ENCODE data around the gene ADPGK. TPM values are rescaled to one million over a fixed set of nuclear protein-coding genes. Genes with fewer than 3 reads are reported as not detected.

The ADPGK gene
- total RNA-seq, 1 donor from 2014 or later = 74.2 TPM

DNA sequence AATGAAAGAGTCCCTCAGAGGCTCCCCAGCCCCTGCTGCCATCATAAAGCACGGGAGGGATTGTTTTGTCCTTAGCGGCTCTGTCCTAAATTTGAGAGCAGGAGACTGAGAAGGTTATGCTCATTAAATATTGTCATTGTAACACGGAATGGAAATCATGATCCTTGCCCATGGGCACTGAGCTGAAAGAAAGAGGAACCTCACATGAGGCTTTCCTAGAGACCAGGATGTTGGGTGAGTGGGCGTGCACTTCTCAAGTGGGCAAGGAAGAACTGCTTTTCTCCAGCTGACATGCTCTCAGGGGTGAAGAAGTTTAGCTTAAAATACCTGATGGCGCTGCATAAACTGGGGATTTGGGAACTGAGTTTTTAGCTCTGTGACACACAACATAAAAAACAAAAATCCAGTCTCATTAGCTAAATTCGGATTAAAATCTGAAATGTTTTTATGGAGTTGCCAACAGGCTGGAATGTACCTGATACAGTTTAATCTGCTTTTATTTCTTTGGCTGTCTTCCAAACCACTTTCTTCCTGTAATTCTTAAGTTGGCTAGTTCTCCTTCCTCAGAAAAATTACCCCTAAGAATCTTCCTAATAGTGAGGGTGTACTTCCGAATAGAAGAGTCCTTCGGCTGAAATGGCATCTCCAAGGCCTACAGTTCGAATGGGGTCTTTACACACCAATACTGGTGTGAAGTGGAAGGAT, 31.7 kb downstream of the ADPGK start:
- DNase-seq (no peak), ATAC-seq (peak; percentile 87)
- no peaks in the 10 kb centered on the region for H3K4me1 ChIP-seq
- intact Hi-C loops (cut with DNase I) = no loop called here
- TF ChIP-seq, protein P1, sequence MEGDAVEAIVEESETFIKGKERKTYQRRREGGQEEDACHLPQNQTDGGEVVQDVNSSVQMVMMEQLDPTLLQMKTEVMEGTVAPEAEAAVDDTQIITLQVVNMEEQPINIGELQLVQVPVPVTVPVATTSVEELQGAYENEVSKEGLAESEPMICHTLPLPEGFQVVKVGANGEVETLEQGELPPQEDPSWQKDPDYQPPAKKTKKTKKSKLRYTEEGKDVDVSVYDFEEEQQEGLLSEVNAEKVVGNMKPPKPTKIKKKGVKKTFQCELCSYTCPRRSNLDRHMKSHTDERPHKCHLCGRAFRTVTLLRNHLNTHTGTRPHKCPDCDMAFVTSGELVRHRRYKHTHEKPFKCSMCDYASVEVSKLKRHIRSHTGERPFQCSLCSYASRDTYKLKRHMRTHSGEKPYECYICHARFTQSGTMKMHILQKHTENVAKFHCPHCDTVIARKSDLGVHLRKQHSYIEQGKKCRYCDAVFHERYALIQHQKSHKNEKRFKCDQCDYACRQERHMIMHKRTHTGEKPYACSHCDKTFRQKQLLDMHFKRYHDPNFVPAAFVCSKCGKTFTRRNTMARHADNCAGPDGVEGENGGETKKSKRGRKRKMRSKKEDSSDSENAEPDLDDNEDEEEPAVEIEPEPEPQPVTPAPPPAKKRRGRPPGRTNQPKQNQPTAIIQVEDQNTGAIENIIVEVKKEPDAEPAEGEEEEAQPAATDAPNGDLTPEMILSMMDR (IDR thresholded peaks at IDR 0.05) = no peak
- H3K27me3 ChIP-seq = no peaks in the 10 kb centered on the region
- no peak overlapping the region for H3K4me3 ChIP-seq
- peaks cover 63% of the 10 kb centered on the region for H3K36me3 ChIP-seq
- H3K27ac ChIP-seq = no peak overlapping the region
- no peaks in the 10 kb centered on the region for H3K9me3 ChIP-seq

DNA sequence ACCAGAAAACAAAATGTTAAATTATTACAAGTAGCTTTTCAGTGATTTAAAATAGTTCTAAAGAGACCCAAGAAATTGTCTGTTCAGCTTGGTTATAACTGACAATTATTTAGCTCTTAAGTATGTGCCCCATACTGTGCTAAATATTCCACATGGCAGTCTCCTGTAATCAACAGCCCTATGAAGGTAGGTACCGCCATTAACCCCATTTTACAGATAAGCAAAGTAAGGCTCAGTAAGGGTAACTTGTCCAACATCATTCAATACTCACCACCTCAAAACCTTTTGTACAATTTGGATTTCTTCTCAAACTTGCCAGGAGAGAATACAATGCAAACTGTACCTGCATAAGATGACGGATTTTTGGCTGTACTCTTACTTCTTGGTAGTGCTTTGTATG, 33.9 kb downstream of the ADPGK start:
- no peaks in the 10 kb centered on the region for H3K27me3 ChIP-seq
- H3K9me3 ChIP-seq = no peaks in the 10 kb centered on the region
- TF ChIP-seq, protein P1 (IDR thresholded peaks at IDR 0.05) = no peak
- intact Hi-C loops (cut with DNase I) = no loop called here
- DNase-seq (no peak), ATAC-seq (no peak)
- peaks cover 41% of the 10 kb centered on the region for H3K36me3 ChIP-seq
- H3K27ac ChIP-seq = no peak overlapping the region
- H3K4me3 ChIP-seq = no peak overlapping the region
- no peaks in the 10 kb centered on the region for H3K4me1 ChIP-seq

DNA sequence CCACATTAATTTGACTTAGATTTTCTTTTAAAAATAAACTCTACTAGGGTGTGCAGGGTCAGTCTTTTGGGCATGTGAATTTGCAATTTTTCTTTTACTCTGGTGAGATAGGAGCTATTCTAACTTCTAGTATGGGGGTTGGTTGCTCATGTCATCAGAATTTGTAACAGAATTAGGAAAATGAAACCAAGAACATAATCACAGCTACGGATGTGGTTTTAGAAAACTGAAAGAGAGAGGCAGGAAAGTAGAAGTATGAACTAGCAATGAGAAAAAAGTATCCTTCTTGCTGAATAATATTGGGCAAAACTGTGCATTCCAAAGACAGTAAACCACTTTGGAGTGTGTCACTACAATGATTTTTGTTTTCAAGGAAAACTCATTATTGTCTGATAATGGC, 43.3 kb downstream of the ADPGK start:
- intact Hi-C loops (cut with DNase I) = no loop called here
- peaks cover 45% of the 10 kb centered on the region for H3K36me3 ChIP-seq
- no peak overlapping the region for H3K27ac ChIP-seq
- H3K4me3 ChIP-seq = no peak overlapping the region
- no peaks in the 10 kb centered on the region for H3K9me3 ChIP-seq
- H3K4me1 ChIP-seq = no peaks in the 10 kb centered on the region
- no peaks in the 10 kb centered on the region for H3K27me3 ChIP-seq
- TF ChIP-seq, protein P1 (IDR thresholded peaks at IDR 0.05) = no peak
- DNase-seq (no peak), ATAC-seq (no peak)

DNA sequence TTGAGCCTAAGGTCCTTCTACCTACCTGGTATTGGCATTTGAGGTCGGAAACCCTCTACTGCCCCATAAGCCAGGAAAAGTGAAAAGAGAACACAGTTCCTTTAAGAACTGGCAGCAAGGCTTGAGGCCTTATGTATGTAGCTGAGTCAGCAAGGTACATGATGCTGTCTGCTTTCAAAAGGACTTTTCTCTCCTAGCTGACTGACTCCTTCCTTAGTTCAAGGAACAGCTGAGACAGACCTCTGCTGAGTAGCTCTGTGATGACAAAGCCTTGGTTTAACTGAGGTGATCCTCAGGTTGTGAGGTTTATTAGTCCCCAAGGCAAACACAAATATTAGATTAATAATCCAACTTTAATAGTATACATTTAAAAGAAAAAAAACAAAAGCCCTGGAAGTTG, 45.8 kb downstream of the ADPGK start:
- no peak for DNase-seq
- H3K27me3 ChIP-seq = no peaks in the 10 kb centered on the region
- ATAC-seq = no peak
- H3K9me3 ChIP-seq = no peaks in the 10 kb centered on the region
- H3K36me3 ChIP-seq = peaks cover 57% of the 10 kb centered on the region
- no peak overlapping the region for H3K4me3 ChIP-seq
- TF ChIP-seq, protein P1 (IDR thresholded peaks at IDR 0.05) = no peak
- no peaks in the 10 kb centered on the region for H3K4me1 ChIP-seq
- H3K27ac ChIP-seq = no peak overlapping the region
- intact Hi-C loops (cut with DNase I) = no loop called here

DNA sequence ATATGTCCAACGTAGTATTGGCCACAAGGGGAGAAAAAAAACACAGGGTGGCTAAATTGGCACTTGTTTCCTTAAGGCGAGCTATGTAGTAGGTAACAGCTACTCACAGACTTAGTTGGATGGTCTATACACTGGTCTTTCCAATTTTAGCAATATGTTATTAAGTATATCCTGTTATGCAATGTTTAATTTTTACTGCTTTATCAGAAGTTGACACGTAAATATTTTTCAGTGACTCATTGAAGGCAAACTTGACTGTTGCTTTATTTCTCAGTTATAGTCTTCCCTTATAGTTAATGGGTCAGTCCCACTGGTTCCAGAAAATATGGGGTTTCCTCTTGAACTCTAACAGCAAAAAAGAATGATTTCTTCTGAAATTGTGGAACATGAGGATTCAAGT, 46.5 kb downstream of the ADPGK start:
- DNase-seq (no peak), ATAC-seq (no peak)
- Histone ChIP-seq H3K36me3 (peaks cover 62% of the 10 kb centered on the region), H3K9me3 (no peaks in the 10 kb centered on the region), H3K4me3 (no peak overlapping the region), H3K27me3 (no peaks in the 10 kb centered on the region), H3K27ac (no peak overlapping the region), H3K4me1 (no peaks in the 10 kb centered on the region)
- intact Hi-C loops (cut with DNase I) = no loop called here
- TF ChIP-seq, protein P1 (IDR thresholded peaks at IDR 0.05) = no peak

DNA sequence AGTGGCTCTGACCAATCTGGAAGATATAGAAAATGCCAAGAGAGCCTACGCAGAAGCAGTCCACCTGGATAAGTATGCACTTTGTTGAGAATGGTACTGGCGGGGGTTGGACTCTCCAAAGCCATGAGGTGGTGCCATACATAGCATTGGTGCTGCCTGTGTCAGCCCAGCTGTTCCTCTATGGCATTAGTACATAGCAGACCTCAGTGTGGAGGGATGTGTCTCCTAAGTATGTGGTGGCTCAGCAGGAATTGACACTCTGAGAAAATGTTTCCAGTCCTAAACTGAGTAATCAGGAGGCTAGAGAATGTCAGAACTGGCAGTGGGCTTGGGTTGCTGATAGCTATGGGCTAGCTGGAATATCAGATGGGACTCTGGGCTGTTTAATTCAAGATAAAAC, 48.4 kb downstream of the ADPGK start:
- TF ChIP-seq, protein P1 (IDR thresholded peaks at IDR 0.05) = no peak
- no peaks in the 10 kb centered on the region for H3K9me3 ChIP-seq
- no peak overlapping the region for H3K27ac ChIP-seq
- peaks cover 74% of the 10 kb centered on the region for H3K36me3 ChIP-seq
- no peaks in the 10 kb centered on the region for H3K27me3 ChIP-seq
- intact Hi-C loops (cut with DNase I) = no loop called here
- no peak overlapping the region for H3K4me3 ChIP-seq
- DNase-seq (no peak), ATAC-seq (no peak)
- no peaks in the 10 kb centered on the region for H3K4me1 ChIP-seq
